Liver (tissue), 9 donors: ENCODE data around the gene CNOT4. TPM values are rescaled to one million over a fixed set of nuclear protein-coding genes. Genes with fewer than 3 reads are reported as not detected.

Experiments used
- DNase-seq: peaks from one replicate; pipeline ENCODE4 v3.0.0-alpha.2; 2017; ENCODE audit warnings: low spot score
- H3K27ac ChIP-seq, 2 donors: one replicate each; pipeline ENCODE4 v1.7.0; 2013; ENCODE audit warnings: inconsistent platforms in 2 of 2, low read length in 2 of 2, control low read depth in 1 of 2, low read depth in 1 of 2, mild to moderate bottlenecking in 1 of 2
- H3K27me3 ChIP-seq, 4 donors: one replicate each; pipeline versions ENCODE4 v1.6.1 to v1.7.0; 2013; ENCODE audit warnings: low read length in 3 of 4, inconsistent platforms in 1 of 4, mild to moderate bottlenecking in 1 of 4, moderate library complexity in 1 of 4; ENCODE audit not compliant: control insufficient read depth in 4 of 4, insufficient read depth in 4 of 4
- H3K36me3 ChIP-seq, 4 donors: one replicate each; pipeline versions ENCODE4 v1.6.1 to v1.7.0; 2013; ENCODE audit warnings: low read length in 3 of 4, mild to moderate bottlenecking in 3 of 4, low read depth in 1 of 4, moderate library complexity in 1 of 4; ENCODE audit not compliant: control insufficient read depth in 4 of 4, insufficient read depth in 3 of 4
- H3K4me1 ChIP-seq, 4 donors: one replicate each; pipeline versions ENCODE4 v1.6.1 to v1.7.0; 2013; ENCODE audit warnings: low read length in 3 of 4, mild to moderate bottlenecking in 3 of 4, moderate library complexity in 1 of 4; ENCODE audit not compliant: control insufficient read depth in 4 of 4, insufficient read depth in 4 of 4
- H3K4me3 ChIP-seq, 3 donors: one replicate each; pipeline versions ENCODE4 v1.6.1 to v1.7.0; 2013; ENCODE audit warnings: low read length in 3 of 3, control low read depth in 1 of 3, low read depth in 1 of 3, mild to moderate bottlenecking in 1 of 3
- H3K9ac ChIP-seq, 2 donors: one replicate each; pipeline ENCODE4 v1.7.0; 2013; ENCODE audit warnings: low read length in 2 of 2, mild to moderate bottlenecking in 2 of 2, moderate library complexity in 2 of 2, control low read depth in 1 of 2, low read depth in 1 of 2
- H3K9me3 ChIP-seq, 4 donors: one replicate each; pipeline versions ENCODE4 v1.6.1 to v1.7.0; 2013; ENCODE audit warnings: low read length in 3 of 4; ENCODE audit not compliant: control insufficient read depth in 4 of 4
- ATF3 ChIP-seq: IDR thresholded peaks from 2 replicates; pipeline ENCODE4 v1.6.1; 2016; ENCODE audit warnings: antibody characterized with exemption
- EGR1 ChIP-seq, 2 donors: IDR thresholded peaks; 2 replicates each; pipeline ENCODE4 v1.6.1; 2016 to 2018; ENCODE audit warnings: antibody characterized with exemption in 2 of 2, low read depth in 2 of 2
- FOXA1 ChIP-seq: IDR thresholded peaks from 2 replicates; pipeline ENCODE4 v1.6.1; 2016; ENCODE audit warnings: antibody characterized with exemption
- GABPA ChIP-seq, 2 donors: IDR thresholded peaks in 1 of 2; conservative IDR thresholded peaks in 1 of 2; 2 replicates each; pipeline ENCODE4 v1.6.1; 2016; ENCODE audit warnings: antibody characterized with exemption in 2 of 2, mild to moderate bottlenecking in 1 of 2, moderate library complexity in 1 of 2
- HNF4A ChIP-seq, 2 donors: conservative IDR thresholded peaks; 2 replicates each; pipeline ENCODE4 v1.6.1; 2016; ENCODE audit warnings: antibody characterized with exemption in 2 of 2, mild to moderate bottlenecking in 2 of 2
- HNF4G ChIP-seq: IDR thresholded peaks from 2 replicates; pipeline ENCODE4 v1.6.1; 2016; ENCODE audit warnings: antibody characterized with exemption
- JUND ChIP-seq, 2 donors: IDR thresholded peaks; 2 replicates each; pipeline ENCODE4 v1.6.1; 2016; ENCODE audit warnings: antibody characterized with exemption in 2 of 2
- NR2F2 ChIP-seq: IDR thresholded peaks from 2 replicates; pipeline ENCODE4 v1.6.1; 2016; ENCODE audit warnings: antibody characterized with exemption
- RAD21 ChIP-seq, 2 donors: IDR thresholded peaks; 2 replicates each; pipeline ENCODE4 v1.6.1; 2016; ENCODE audit warnings: antibody characterized with exemption in 2 of 2, mild to moderate bottlenecking in 2 of 2
- RXRA ChIP-seq, 2 donors: IDR thresholded peaks; 2 replicates each; pipeline ENCODE4 v1.6.1; 2017 to 2018; ENCODE audit warnings: antibody characterized with exemption in 2 of 2, mild to moderate bottlenecking in 1 of 2
- SP1 ChIP-seq: IDR thresholded peaks from 2 replicates; pipeline ENCODE4 v1.6.1; 2018; ENCODE audit warnings: antibody characterized with exemption, mild to moderate bottlenecking
- TAF1 ChIP-seq: conservative IDR thresholded peaks from 2 replicates; pipeline ENCODE4 v1.6.1; 2016; ENCODE audit warnings: antibody characterized with exemption, mild to moderate bottlenecking
- YY1 ChIP-seq: IDR thresholded peaks from 2 replicates; pipeline ENCODE4 v1.6.1; 2016; ENCODE audit warnings: antibody characterized with exemption, mild to moderate bottlenecking
- WGBS: extraction: QIAGEN DNeasy Blood & Tissue Kit; methylation state at CpG from one replicate; pipeline ENCODE4 v1.1.7; 2013; 5-methylcytosine and 5-hydroxymethylcytosine counted together
- polyA plus RNA-seq, 2 donors: library from polyadenylated mRNA; stranded (reverse) in 1 of 2; unstranded in 1 of 2; fragments of 200-250 nt in 1 of 2; fragments of >200 nt in 1 of 2; fragmentation: Nextera tagmentation in 1 of 2; extraction: Ambion mirVana in 1 of 2; gene quantifications; one replicate each; pipeline versions ENCODE4 v1.2.1 to v1.2.3, GENCODE V29; 2013 to 2015
- total RNA-seq, 2 donors: library from RNA; depleted of rRNA; stranded (reverse); fragments of >200 nt; gene quantifications; one replicate each; pipeline ENCODE4 v1.2.3, GENCODE V29; 2014
- TF ChIP-seq, protein P1 (sequence below): fragments of 150-350 bp; IDR thresholded peaks from 2 replicates; pipeline ENCODE4 v1.5.1; 2017; ENCODE audit warnings: improper control_type of control experiment, low read depth, low read length; ENCODE audit not compliant: missing input control
- TF ChIP-seq, protein P2 (sequence below): IDR thresholded peaks from 2 replicates; pipeline ENCODE4 v1.6.1; 2016; ENCODE audit warnings: antibody characterized with exemption
- TF ChIP-seq, protein P3 (sequence below): IDR thresholded peaks from 2 replicates; pipeline ENCODE4 v1.6.1; 2016; ENCODE audit warnings: antibody characterized with exemption
- donor health status: healthy.
- donor health status: healthy.
- donor health status: healthy.
- donor health status: healthy.
- donor health status: healthy.

Gene CNOT4
- total and polyA plus RNA-seq, 4 donors: 3.7 to 11.1 (median 8.6) TPM

DNA sequence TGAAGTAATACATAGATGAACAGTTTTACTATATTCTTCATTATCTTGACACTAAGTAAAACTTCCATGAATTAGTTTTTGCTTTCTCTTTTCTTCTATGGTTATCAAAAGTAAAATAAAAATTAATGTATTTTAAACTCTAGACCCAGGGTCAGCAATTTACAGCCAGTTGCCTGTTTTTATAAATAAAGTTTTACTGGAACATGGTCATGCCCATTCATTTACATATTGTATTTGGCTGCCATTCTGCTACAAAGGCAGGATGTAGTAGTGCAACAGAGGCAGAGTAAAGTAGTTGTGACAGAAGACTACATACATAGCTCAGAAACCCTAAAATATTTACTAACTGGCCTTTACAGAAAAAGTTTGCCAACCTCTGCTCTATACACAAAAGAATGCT, 98.8 kb downstream of the CNOT4 start:
- no peaks in the 10 kb centered on the region for H3K9me3 ChIP-seq
- peaks cover 0 to 13% (median 1%) of the 10 kb centered on the region in 4 donors for H3K36me3 ChIP-seq
- no peaks in the 10 kb centered on the region for H3K27me3 ChIP-seq
- no peak for DNase-seq
- H3K27ac ChIP-seq: no peak overlapping the region
- H3K9ac ChIP-seq: no peak overlapping the region
- no peak overlapping the region for H3K4me3 ChIP-seq
- H3K4me1 ChIP-seq: no peaks in the 10 kb centered on the region
- TF ChIP-seq YY1 (no peak), SP1 (no peak), HNF4G (no peak), HNF4A (conservative IDR thresholded peaks at IDR 0.05) (no peak), NR2F2 (no peak), TAF1 (no peak), ATF3 (no peak)

DNA sequence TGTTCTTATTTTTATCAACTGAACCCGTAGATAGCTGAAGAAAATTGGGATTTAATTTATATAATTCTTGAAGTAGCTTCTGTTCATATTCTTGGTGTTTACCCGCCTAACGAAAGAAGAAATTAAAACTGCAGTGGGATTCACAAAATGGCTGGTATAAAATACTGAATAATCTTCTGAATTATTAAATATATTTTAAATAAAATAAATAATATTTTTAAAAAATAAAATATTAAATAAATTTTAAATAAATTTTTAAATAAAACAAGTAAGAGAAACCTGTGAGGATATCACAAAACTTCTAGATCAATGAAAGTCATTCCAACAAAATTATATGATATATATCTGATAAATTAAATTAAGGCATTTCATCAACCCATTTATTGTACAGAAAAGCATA, 99.4 kb downstream of the CNOT4 start:
- Histone ChIP-seq H3K9ac (no peak overlapping the region), H3K9me3 (no peaks in the 10 kb centered on the region), H3K4me1 (no peaks in the 10 kb centered on the region), H3K27me3 (no peaks in the 10 kb centered on the region), H3K36me3 (peaks cover 0 to 13% (median 1%) of the 10 kb centered on the region in 4 donors), H3K4me3 (no peak overlapping the region), H3K27ac (no peak overlapping the region)
- DNase-seq: no peak
- TF ChIP-seq, protein P1, sequence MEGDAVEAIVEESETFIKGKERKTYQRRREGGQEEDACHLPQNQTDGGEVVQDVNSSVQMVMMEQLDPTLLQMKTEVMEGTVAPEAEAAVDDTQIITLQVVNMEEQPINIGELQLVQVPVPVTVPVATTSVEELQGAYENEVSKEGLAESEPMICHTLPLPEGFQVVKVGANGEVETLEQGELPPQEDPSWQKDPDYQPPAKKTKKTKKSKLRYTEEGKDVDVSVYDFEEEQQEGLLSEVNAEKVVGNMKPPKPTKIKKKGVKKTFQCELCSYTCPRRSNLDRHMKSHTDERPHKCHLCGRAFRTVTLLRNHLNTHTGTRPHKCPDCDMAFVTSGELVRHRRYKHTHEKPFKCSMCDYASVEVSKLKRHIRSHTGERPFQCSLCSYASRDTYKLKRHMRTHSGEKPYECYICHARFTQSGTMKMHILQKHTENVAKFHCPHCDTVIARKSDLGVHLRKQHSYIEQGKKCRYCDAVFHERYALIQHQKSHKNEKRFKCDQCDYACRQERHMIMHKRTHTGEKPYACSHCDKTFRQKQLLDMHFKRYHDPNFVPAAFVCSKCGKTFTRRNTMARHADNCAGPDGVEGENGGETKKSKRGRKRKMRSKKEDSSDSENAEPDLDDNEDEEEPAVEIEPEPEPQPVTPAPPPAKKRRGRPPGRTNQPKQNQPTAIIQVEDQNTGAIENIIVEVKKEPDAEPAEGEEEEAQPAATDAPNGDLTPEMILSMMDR: no peak
- TF ChIP-seq FOXA1 (no peak), EGR1 (IDR thresholded peaks at IDR 0.05; ENCODE audit: low read depth in 2 of 2) (no peak), GABPA (IDR thresholded peaks at IDR 0.05 in 1 of 2, conservative IDR thresholded peaks at IDR 0.05 in 1 of 2) (no peak)
- TF ChIP-seq, protein P2, sequence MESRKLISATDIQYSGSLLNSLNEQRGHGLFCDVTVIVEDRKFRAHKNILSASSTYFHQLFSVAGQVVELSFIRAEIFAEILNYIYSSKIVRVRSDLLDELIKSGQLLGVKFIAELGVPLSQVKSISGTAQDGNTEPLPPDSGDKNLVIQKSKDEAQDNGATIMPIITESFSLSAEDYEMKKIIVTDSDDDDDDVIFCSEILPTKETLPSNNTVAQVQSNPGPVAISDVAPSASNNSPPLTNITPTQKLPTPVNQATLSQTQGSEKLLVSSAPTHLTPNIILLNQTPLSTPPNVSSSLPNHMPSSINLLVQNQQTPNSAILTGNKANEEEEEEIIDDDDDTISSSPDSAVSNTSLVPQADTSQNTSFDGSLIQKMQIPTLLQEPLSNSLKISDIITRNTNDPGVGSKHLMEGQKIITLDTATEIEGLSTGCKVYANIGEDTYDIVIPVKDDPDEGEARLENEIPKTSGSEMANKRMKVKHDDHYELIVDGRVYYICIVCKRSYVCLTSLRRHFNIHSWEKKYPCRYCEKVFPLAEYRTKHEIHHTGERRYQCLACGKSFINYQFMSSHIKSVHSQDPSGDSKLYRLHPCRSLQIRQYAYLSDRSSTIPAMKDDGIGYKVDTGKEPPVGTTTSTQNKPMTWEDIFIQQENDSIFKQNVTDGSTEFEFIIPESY: no peak
- TF ChIP-seq, protein P3, sequence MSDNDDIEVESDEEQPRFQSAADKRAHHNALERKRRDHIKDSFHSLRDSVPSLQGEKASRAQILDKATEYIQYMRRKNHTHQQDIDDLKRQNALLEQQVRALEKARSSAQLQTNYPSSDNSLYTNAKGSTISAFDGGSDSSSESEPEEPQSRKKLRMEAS: no peak
- WGBS: 97% methylated on average over 3 of the region's 3 CpGs

- WGBS: 100% methylated on average over 2 of the region's 2 CpGs
- no peaks in the 10 kb centered on the region for H3K27me3 ChIP-seq
- no peak overlapping the region for H3K9ac ChIP-seq
- no peak overlapping the region for H3K4me3 ChIP-seq
- DNase-seq: no peak
- no peak overlapping the region for H3K27ac ChIP-seq
- H3K36me3 ChIP-seq: peaks cover 0 to 13% (median 1%) of the 10 kb centered on the region in 4 donors
- no peaks in the 10 kb centered on the region for H3K4me1 ChIP-seq
- no peaks in the 10 kb centered on the region for H3K9me3 ChIP-seq
- TF ChIP-seq JUND (IDR thresholded peaks at IDR 0.05): no peak
- TF ChIP-seq ATF3: no peak
- TF ChIP-seq, protein P1: no peak
- TF ChIP-seq, protein P3: no peak
- no peak for TF ChIP-seq EGR1 (IDR thresholded peaks at IDR 0.05; ENCODE audit: low read depth in 2 of 2)
- TF ChIP-seq GABPA (IDR thresholded peaks at IDR 0.05 in 1 of 2, conservative IDR thresholded peaks at IDR 0.05 in 1 of 2): no peak
- TF ChIP-seq RAD21 (IDR thresholded peaks at IDR 0.05): no peak
- TF ChIP-seq SP1: no peak
- TF ChIP-seq HNF4A (conservative IDR thresholded peaks at IDR 0.05): no peak
- TF ChIP-seq, protein P2: no peak
- TF ChIP-seq RXRA (IDR thresholded peaks at IDR 0.05): no peak
- no peak for TF ChIP-seq YY1
- TF ChIP-seq NR2F2: no peak
Observed at GRCh38 chr7:135409845-135410542, 99.9 kb downstream of the CNOT4 start.
